ENCODE data around the gene BORA. TPM values are rescaled to one million over a fixed set of nuclear protein-coding genes. Genes with fewer than 3 reads are reported as not detected.

BORA gene
- total RNA-seq, 1 experiment from 2014 or later: 8.0 TPM

DNA sequence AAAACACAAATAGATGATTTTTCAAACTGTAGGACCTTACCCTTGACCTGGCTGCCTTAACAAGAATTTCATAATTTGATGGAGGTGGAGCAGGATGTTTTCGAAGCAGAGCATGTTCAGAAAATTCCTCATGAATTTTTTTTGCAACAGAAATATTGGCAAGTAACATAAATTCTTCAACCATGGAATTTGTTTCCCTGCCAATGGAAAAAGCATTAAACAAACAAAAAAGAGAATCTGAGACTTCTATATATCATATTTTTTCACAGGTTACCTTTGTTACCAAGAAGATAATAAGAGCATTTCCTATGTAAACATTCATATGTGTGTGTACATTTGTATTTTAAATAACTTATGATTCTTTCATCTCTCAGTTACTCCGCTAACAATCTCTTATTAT, 35.7 kb downstream of the BORA start:
- H3K9me3 ChIP-seq (ENCODE audit: control insufficient read depth, insufficient read depth, low read depth, low read length): no peaks in the 10 kb centered on the region
- ATAC-seq: no peak
- no peaks in the 10 kb centered on the region for H3K27me3 ChIP-seq (ENCODE audit: control insufficient read depth, insufficient read depth, low read length)
- in situ Hi-C loops (cut with HindIII; ENCODE audit: low pct_unique_long_range_greater_than_20kb, low sequenced_read_pairs) (no loop called here), intact Hi-C loops (cut with micrococcal nuclease; ENCODE audit: unreplicated experiment) (no loop called here)
- CTCF ChIA-PET: no interaction called here
- TF ChIP-seq SIN3A (IDR thresholded peaks at IDR 0.05; ENCODE audit: borderline replicate concordance, insufficient read depth, low read depth, low read length) (no peak), TCF7L2 (IDR thresholded peaks at IDR 0.05; ENCODE audit: low read depth, low read length) (no peak), POLR2AphosphoS5 (IDR thresholded peaks at IDR 0.05; ENCODE audit: low read depth, low read length) (no peak)
- TF ChIP-seq, protein P1, sequence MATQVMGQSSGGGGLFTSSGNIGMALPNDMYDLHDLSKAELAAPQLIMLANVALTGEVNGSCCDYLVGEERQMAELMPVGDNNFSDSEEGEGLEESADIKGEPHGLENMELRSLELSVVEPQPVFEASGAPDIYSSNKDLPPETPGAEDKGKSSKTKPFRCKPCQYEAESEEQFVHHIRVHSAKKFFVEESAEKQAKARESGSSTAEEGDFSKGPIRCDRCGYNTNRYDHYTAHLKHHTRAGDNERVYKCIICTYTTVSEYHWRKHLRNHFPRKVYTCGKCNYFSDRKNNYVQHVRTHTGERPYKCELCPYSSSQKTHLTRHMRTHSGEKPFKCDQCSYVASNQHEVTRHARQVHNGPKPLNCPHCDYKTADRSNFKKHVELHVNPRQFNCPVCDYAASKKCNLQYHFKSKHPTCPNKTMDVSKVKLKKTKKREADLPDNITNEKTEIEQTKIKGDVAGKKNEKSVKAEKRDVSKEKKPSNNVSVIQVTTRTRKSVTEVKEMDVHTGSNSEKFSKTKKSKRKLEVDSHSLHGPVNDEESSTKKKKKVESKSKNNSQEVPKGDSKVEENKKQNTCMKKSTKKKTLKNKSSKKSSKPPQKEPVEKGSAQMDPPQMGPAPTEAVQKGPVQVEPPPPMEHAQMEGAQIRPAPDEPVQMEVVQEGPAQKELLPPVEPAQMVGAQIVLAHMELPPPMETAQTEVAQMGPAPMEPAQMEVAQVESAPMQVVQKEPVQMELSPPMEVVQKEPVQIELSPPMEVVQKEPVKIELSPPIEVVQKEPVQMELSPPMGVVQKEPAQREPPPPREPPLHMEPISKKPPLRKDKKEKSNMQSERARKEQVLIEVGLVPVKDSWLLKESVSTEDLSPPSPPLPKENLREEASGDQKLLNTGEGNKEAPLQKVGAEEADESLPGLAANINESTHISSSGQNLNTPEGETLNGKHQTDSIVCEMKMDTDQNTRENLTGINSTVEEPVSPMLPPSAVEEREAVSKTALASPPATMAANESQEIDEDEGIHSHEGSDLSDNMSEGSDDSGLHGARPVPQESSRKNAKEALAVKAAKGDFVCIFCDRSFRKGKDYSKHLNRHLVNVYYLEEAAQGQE (IDR thresholded peaks at IDR 0.05; ENCODE audit: insufficient read depth in 1 of 2, low read depth in 2 of 2, low read length in 1 of 2): no peak
- TF ChIP-seq, protein P2, sequence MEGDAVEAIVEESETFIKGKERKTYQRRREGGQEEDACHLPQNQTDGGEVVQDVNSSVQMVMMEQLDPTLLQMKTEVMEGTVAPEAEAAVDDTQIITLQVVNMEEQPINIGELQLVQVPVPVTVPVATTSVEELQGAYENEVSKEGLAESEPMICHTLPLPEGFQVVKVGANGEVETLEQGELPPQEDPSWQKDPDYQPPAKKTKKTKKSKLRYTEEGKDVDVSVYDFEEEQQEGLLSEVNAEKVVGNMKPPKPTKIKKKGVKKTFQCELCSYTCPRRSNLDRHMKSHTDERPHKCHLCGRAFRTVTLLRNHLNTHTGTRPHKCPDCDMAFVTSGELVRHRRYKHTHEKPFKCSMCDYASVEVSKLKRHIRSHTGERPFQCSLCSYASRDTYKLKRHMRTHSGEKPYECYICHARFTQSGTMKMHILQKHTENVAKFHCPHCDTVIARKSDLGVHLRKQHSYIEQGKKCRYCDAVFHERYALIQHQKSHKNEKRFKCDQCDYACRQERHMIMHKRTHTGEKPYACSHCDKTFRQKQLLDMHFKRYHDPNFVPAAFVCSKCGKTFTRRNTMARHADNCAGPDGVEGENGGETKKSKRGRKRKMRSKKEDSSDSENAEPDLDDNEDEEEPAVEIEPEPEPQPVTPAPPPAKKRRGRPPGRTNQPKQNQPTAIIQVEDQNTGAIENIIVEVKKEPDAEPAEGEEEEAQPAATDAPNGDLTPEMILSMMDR (IDR thresholded peaks at IDR 0.05): no peak
- H3K27ac ChIP-seq (ENCODE audit: low read length): no peak overlapping the region
- DNase-seq (ENCODE audit: low read depth, low spot score): no peak
- no peaks in the 10 kb centered on the region for H3K4me1 ChIP-seq (ENCODE audit: control insufficient read depth, insufficient read depth, low read length)
- BruUV-seq (replicated peaks): no TSS peak
- peaks cover 55% of the 10 kb centered on the region for H3K36me3 ChIP-seq (ENCODE audit: control insufficient read depth, insufficient read depth, low read length)
- POLR2A ChIA-PET: no interaction called here
- no peak overlapping the region for H3K4me3 ChIP-seq (ENCODE audit: low read depth in 2 of 2, low read length in 2 of 2)

DNA sequence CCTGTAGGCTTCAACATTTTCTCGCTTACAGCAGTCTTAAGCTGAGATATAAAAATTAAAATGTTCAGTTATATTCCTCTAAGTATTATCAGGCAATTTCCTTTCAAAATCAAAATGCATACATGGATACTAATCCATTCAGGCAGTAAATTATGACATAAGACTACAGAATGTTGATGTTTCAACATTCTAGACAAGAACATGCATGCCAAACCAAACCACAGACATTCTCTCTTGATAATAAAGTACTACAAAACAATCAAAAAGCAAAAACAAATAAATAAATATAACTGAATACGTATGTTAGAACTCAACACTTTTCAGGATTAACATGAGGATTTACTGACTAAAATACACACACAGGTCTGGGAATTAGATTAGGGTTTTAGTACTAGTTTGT, 46.3 kb downstream of the BORA start:
- TF ChIP-seq, protein P1 (IDR thresholded peaks at IDR 0.05; ENCODE audit: insufficient read depth in 1 of 2, low read depth in 2 of 2, low read length in 1 of 2): no peak
- TF ChIP-seq POLR2AphosphoS5 (IDR thresholded peaks at IDR 0.05; ENCODE audit: low read depth, low read length): no peak
- no peak for TF ChIP-seq TCF7L2 (IDR thresholded peaks at IDR 0.05; ENCODE audit: low read depth, low read length)
- TF ChIP-seq, protein P2 (IDR thresholded peaks at IDR 0.05): no peak
- TF ChIP-seq SIN3A (IDR thresholded peaks at IDR 0.05; ENCODE audit: borderline replicate concordance, insufficient read depth, low read depth, low read length): no peak
- intact Hi-C loops (cut with micrococcal nuclease; ENCODE audit: unreplicated experiment) (no loop called here), in situ Hi-C loops (cut with HindIII; ENCODE audit: low pct_unique_long_range_greater_than_20kb, low sequenced_read_pairs) (no loop called here)
- DNase-seq (ENCODE audit: low read depth, low spot score): no peak
- Histone ChIP-seq H3K9me3 (ENCODE audit: control insufficient read depth, insufficient read depth, low read depth, low read length) (no peaks in the 10 kb centered on the region), H3K4me3 (ENCODE audit: low read depth in 2 of 2, low read length in 2 of 2) (no peak overlapping the region), H3K4me1 (ENCODE audit: control insufficient read depth, insufficient read depth, low read length) (no peaks in the 10 kb centered on the region), H3K36me3 (ENCODE audit: control insufficient read depth, insufficient read depth, low read length) (peaks cover 71% of the 10 kb centered on the region), H3K27ac (ENCODE audit: low read length) (no peak overlapping the region), H3K27me3 (ENCODE audit: control insufficient read depth, insufficient read depth, low read length) (no peaks in the 10 kb centered on the region)
- ATAC-seq: no peak
- ChIA-PET CTCF (no interaction called here), POLR2A (no interaction called here)
- no TSS peak for BruUV-seq (replicated peaks)

Measured in Panc1 (cell line).